ENCODE measurements around the gene RGS6.

Gene RGS6

DNA sequence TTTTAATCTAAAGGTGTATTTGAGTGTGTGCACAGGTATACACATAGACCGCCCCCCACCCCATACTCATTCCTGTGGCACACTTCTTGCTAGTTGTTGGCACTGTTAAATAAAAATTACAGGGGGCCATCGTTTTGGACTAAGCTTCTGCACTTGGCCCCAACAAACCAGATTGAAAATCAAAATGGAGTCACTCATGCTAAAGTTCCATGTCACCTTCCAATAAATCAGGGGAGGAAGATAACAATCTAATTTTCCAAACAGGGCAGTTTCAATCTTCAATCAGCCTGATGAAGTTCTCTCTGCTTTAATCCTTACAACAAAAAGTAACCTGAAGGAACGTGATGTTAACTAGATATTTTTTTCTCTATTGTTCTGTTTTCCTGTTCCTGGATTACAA, 78.2 kb downstream of the RGS6 start:
- no peak for FAIRE-seq
- no peak for TF ChIP-seq POLR2A (IDR thresholded peaks at IDR 0.05; ENCODE audit: low read depth, low read length)
- no peak for DNase-seq (ENCODE audit: insufficient read length, low spot score)

DNA sequence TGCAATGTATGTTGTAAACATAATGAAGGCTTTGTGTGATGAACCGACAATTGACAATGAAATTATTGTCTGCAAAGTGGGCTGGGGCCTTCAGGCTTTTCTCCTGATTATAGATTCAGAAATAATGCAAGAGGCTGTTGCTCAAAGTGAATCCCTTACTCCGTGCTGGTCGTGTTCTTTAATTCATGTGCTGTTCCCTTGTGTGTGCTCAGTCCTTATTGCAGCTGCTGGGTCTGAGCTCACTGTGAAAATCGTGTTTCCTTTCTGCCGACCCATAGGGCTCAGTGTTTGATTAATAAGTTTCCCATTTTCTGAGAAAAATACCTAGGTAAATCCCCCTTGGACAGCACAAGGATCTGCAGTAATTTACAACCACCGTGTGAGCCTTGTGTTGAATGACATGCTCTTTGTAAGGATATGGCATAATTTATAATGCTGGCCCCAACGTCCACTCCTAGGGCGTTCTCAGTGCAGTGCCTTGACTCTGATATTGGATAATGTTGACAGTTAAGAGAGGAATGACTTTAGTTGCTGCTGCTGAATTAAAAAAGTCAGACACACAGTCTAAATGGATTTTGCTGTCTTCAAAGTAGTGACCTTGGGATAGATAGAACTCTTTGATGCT, 81.6 kb downstream of the RGS6 start:
- DNase-seq (ENCODE audit: insufficient read length, low spot score) (no peak), FAIRE-seq (no peak)
- TF ChIP-seq POLR2A (IDR thresholded peaks at IDR 0.05; ENCODE audit: low read depth, low read length), result no peak

DNA sequence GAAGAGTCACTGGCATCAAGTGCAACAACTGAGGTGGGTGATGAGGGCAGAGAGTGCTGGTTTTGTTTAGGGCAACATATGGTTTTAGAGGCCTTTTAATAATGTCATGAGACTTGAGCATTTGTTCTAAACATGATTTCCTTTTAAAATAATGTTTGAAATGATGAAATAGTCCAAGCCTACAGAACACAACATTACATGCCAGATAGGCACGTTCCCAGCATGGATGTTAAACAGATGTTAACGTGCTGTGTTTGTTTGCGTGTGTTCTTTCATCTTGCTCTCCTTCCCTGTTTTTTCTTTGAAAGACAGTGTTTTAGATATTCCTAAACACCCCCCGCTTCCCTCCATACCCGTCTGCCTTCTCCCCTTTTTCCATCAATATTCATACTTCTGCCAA, 82.3 kb downstream of the RGS6 start:
- DNase-seq (ENCODE audit: insufficient read length, low spot score), result no peak
- FAIRE-seq, result no peak
- TF ChIP-seq POLR2A (IDR thresholded peaks at IDR 0.05; ENCODE audit: low read depth, low read length), result no peak

DNA sequence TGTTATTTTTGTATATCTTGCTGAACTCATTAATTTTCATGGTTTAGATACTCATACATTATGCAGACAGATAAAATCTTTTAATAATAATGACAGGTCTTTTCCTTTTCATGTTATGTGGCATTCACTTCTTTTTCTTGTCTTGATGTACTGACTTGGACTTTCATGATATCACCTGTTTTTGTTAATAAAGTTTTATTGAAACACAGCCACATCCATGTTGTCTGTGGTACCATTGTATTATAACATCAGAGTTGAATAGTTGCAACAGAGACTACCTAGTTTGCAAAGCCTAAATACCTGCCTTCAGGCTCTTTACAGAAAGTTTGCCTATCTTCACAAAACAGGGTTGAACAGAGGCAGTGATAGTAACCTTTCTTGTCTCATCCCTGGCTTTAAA, 85.1 kb downstream of the RGS6 start:
- DNase-seq (ENCODE audit: insufficient read length, low spot score) (no peak), FAIRE-seq (no peak)
- TF ChIP-seq POLR2A (IDR thresholded peaks at IDR 0.05; ENCODE audit: low read depth, low read length), result no peak

DNA sequence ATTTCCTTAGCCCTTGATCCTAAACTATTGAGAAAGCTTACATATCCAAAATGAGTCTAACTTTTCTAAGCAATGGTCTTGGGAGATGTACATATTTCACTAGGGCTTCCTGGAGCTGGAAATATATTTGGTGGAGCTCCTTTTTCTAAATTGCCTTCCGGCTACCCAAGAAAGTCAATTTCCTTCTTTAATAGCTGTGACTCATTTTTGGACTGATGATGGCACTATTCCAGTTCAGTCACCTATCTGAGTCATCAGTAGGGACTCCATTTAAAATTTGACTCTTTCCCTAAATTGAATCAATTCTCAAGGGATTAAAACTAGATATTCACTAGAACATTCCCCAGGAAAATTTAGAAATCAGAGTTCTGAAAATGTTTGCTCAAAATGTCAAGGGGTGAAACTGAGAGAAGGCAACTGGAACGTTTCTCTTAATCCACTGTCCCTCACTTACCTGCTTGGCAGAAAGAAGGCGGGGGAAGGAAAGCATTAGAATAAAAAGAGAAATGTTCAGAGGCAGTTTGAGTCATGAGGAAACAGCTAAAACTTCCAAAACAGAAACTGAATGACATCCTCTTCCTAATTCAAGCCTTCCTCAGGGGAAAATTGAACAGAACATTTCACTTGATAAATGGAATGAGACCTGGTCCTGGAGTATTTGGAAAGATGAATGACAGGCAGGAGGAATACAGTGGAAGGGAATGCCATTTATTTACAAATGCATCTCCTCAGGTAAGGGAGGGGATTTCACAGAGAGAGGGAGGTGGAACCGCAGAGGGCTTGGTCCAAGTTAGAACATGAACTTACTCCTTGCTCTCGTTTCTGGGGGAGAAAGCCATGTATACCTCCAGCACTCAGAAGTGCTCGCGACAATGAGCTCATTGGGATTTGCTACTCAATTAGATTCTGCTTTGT, 91.2 kb downstream of the RGS6 start:
- TF ChIP-seq POLR2A (IDR thresholded peaks at IDR 0.05; ENCODE audit: low read depth, low read length), result no peak
- no peak for DNase-seq (ENCODE audit: insufficient read length, low spot score)
- no peak for FAIRE-seq

DNA sequence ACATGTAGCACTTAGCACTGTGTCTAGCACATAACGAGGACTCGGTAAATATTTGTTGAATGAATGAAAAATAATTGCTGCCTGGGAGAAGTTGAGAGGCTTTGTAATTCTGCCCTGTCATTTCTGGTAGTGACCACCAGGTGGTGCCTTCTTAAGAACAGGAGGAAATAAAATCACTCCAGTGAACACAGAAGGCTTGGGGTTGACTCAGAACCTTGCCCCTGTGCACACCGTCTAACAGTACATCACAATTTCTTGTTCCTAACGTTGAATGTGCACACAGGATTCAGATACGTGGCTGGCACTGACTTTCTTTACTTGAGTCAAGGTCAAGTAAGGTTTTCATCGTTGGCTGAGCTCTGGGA, 91.8 kb downstream of the RGS6 start:
- no peak for FAIRE-seq
- DNase-seq (ENCODE audit: insufficient read length, low spot score), result peak; percentile 7

DNA sequence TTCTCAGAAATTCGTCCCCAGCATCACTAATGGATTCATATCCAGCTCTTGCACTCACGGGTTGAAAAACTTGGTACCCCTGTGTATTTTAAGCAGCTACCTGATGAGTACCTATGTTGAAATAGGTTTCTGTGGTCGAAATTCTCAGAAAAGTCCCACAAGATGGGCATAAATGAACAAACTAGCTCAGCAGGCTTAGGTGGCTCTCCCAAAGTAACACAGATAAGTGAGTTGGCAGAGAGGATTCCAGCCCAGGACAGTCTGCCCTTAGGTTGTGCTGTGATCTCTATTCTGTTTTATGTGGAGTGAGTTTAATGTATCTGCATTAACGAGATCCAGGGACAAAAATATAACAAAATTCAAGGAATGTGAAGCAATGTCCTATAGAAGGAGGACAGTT, 92.3 kb downstream of the RGS6 start:
- FAIRE-seq, result no peak
- TF ChIP-seq POLR2A (IDR thresholded peaks at IDR 0.05; ENCODE audit: low read depth, low read length), result no peak
- DNase-seq (ENCODE audit: insufficient read length, low spot score), result no peak

More for the DNA sequence above, 91.8 kb downstream of the RGS6 start:
- no peak for TF ChIP-seq POLR2A (IDR thresholded peaks at IDR 0.05; ENCODE audit: low read depth, low read length)

DNA sequence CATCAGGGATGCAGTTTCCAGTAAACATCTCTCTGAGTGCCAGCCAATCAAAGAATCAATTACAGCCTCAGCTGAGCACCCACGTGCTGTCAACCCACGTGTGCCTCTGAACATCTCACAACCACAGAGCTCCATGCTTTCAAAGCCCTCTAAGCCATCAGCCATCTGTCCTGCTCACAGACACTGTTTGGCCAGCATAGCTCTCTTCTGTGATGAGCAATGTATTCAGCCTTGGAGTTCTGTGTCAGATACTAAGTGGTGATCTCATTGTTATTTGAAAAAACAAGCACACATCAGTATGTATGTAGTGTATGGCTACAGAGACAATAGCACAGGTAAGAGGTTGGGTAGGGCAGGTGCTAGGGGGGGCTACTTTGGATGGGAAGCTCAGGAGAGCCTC, 94.3 kb downstream of the RGS6 start:
- no peak for TF ChIP-seq POLR2A (IDR thresholded peaks at IDR 0.05; ENCODE audit: low read depth, low read length)
- no peak for FAIRE-seq

DNA sequence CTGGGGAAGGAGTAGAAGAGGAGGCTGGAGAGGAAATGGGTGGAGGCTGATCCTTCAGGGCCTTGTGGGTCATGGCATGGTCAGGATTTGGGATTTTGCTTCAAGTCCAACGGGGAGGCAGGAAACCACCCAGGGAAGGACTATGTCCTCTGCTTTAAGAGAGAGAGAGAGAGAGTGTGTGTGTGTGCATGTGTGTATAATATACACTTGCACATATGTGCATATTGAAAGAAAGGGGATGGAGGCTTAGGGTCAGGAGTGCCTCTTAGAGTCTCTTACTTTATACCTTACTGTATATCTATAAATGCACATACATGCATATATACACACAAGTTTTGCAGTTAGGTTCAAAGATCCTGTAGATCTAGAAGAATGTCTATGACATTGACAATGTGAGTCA, 94.8 kb downstream of the RGS6 start:
- DNase-seq (ENCODE audit: insufficient read length, low spot score) (no peak), FAIRE-seq (no peak)
- TF ChIP-seq POLR2A (IDR thresholded peaks at IDR 0.05; ENCODE audit: low read depth, low read length), result no peak

More for the DNA sequence above, 94.3 kb downstream of the RGS6 start:
- no peak for DNase-seq (ENCODE audit: insufficient read length, low spot score)

DNA sequence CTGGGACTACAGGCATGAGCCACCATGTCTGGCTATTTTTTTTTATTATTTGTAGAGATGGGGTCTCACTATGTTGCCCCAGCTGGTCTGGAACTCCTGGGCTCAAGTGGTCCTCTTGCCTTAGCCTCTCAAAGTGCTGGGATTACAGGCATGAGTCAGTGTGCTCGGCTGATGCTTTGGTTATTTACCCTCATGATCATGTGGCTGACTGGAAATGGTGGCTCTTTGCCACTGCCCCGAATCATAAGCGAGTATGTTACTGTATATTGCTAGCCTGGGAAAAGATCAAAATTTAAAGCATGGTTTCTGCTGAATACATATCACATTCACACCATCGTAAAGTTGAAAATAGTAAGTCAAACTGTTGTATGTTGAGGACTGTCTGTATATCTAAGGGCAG, 101.1 kb downstream of the RGS6 start:
- DNase-seq (ENCODE audit: insufficient read length, low spot score), result no peak
- no peak for TF ChIP-seq POLR2A (IDR thresholded peaks at IDR 0.05; ENCODE audit: low read depth, low read length)
- FAIRE-seq, result no peak

DNA sequence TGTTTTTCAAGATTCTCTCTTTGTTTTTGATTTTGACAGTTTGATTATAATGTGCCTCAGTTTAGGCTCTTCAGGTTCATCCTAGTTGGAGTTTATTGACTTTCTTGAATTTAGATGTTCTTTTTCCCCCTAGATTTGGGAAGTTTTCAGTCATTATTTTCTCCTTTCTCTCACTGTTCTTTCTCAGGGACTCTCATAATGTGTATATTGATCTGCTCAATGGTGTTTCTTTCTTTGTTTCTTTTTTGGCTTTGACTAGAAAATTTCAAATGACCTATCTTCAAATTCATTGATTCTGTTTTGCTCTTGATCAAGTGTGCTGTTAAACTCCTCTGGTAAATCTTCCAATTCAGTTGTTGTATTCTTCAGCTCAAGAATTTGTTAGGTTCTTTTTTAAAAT, 108.3 kb downstream of the RGS6 start:
- no peak for FAIRE-seq
- no peak for TF ChIP-seq POLR2A (IDR thresholded peaks at IDR 0.05; ENCODE audit: low read depth, low read length)
- DNase-seq (ENCODE audit: insufficient read length, low spot score), result no peak

DNA sequence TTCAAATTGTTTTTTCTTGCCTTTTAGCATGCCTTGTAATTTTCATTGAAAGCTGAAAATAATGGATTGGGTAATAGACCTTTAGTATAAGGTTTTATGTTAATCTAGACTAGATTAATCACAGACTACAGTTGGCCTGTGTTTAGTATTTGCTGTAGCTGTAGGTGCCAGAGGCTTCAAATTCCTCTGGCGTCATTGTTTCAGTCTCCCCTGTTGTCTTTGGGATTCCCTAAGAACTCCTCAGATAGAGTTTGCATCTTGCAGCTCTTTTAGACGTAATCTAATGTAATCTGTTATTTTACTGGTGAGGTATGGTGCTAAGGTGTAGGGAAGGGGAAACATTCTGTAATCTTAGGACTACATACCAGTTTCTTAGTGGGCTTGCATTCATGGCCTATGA, 113.0 kb downstream of the RGS6 start:
- FAIRE-seq, result no peak
- no peak for TF ChIP-seq POLR2A (IDR thresholded peaks at IDR 0.05; ENCODE audit: low read depth, low read length)
- no peak for DNase-seq (ENCODE audit: insufficient read length, low spot score)

DNA sequence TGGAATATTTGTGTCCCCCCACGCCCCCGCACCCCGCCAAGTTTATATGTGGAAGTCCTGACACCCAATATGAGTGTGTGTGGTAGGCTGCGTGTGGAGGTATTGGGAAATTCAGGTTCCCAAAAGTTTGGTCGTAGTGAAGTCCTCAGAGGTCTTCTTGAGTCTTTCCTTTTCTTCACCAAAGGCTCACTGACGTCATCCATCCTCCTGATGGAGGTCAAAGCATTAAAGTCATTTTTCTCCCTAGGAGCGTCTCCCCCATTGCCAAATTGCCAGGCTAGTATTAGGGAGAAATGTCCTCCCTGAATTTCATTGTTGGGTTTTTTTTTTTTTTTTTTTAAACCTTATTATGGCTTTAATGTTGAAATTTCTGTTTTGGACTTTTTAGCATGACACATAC, 113.7 kb downstream of the RGS6 start:
- DNase-seq (ENCODE audit: insufficient read length, low spot score), result no peak
- FAIRE-seq, result no peak
- no peak for TF ChIP-seq POLR2A (IDR thresholded peaks at IDR 0.05; ENCODE audit: low read depth, low read length)

DNA sequence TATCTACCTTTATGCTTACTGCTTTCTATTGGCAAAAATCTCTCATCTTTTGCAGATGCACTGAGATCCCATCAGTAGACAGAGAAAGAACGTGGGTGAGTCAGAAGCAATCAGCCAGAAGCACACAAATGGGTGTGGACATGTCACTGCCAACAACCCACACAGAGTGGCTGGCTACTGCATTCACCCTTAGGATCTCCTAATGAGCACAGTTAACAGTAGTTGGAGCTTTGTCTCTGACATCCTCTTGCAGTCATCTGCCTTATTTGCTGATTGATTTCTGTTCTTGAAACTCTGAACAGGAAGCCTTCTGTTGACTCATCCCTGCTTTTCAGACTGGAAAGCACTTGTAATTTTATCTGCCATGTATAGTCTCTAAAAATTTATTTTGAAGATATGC, 117.2 kb downstream of the RGS6 start:
- no peak for DNase-seq (ENCODE audit: insufficient read length, low spot score)
- TF ChIP-seq POLR2A (IDR thresholded peaks at IDR 0.05; ENCODE audit: low read depth, low read length), result no peak
- FAIRE-seq, result no peak

DNA sequence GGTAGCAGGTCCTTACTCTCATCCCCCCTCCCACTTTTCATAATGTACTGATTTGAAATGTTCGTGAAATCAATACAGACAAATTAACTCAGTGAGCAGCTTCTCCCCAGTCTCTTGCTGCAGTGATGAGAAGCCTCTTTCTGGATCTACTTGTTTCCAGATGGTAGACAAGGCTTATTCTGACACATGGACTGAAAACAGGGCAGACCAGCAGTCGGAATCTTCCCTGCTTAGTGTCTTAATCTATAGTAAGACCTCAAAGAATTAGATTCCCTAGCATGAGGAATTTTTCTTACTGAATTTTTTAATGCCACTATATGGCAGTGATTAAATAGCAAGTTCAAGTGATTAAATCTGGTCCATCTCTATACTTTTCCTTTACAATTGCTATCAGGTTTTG, 120.1 kb downstream of the RGS6 start:
- DNase-seq (ENCODE audit: insufficient read length, low spot score), result no peak
- FAIRE-seq, result no peak
- TF ChIP-seq POLR2A (IDR thresholded peaks at IDR 0.05; ENCODE audit: low read depth, low read length), result no peak
